Omental fat pad (tissue), 4 donors: ENCODE data around the gene CALB2. TPM values are rescaled to one million over a fixed set of nuclear protein-coding genes. Genes with fewer than 3 reads are reported as not detected.
"Not testable (repeated sequence)": the region's sequence is repeated elsewhere in the genome, so short reads cannot be mapped to it uniquely, and the experiment has no call there.

Experiments
- ATAC-seq: fragments of 150-250 bp; one replicate; pipeline ENCODE4 v1.9.1; 2016; ENCODE audit warnings: mild to moderate bottlenecking, moderate library complexity; ENCODE audit not compliant: low FRiP score
- DNase-seq: peaks from one replicate; pipeline ENCODE4 v3.0.0-alpha.2; 2019; ENCODE audit warnings: low spot score
- CTCF ChIP-seq, 3 donors: fragments of 450-650 bp; IDR thresholded peaks; one replicate each; pipeline ENCODE4 v1.5.1; 2016 to 2017; ENCODE audit warnings: antibody characterized with exemption in 3 of 3, mild to moderate bottlenecking in 3 of 3, moderate library complexity in 2 of 3
- total RNA-seq, 4 donors: library from RNA; depleted of rRNA; stranded (reverse); fragments of >200 nt; gene quantifications; one replicate each; pipeline ENCODE4 v1.1.0, GENCODE V29; 2016

CALB2 gene
- total RNA-seq, 4 donors from 2014 or later, result 15.0 to 148 (median 105) TPM

GRCh38 chr16:71352466-71352865, 6.1 kb upstream of the CALB2 start:
- ATAC-seq, result no peak

GRCh38 chr16:71352963-71353460, 5.5 kb upstream of the CALB2 start:
- ATAC-seq, result no peak
- TF ChIP-seq CTCF (IDR thresholded peaks at IDR 0.05), result no peak
- DNase-seq, result no peak

More at GRCh38 chr16:71352466-71352865, 6.1 kb upstream of the CALB2 start:
- no peak for DNase-seq
- no peak for TF ChIP-seq CTCF (IDR thresholded peaks at IDR 0.05)

- TF ChIP-seq CTCF (IDR thresholded peaks at IDR 0.05), result no peak
- ATAC-seq, result no peak
- no peak for DNase-seq
Observed at GRCh38 chr16:71353736-71354135, 4.8 kb upstream of the CALB2 start.

GRCh38 chr16:71354156-71354555, 4.4 kb upstream of the CALB2 start:
- DNase-seq (no peak), ATAC-seq (no peak)
- TF ChIP-seq CTCF (IDR thresholded peaks at IDR 0.05), result no peak

GRCh38 chr16:71356051-71356740, 2.3 kb upstream of the CALB2 start:
- DNase-seq, result no peak
- no peak for TF ChIP-seq CTCF (IDR thresholded peaks at IDR 0.05)
- ATAC-seq, result no peak

GRCh38 chr16:71356936-71357335, 1.6 kb upstream of the CALB2 start:
- not testable (repeated sequence) for ATAC-seq

GRCh38 chr16:71357681-71358080, 842 bp upstream of the CALB2 start:
- no peak for ATAC-seq
- DNase-seq, result no peak
- TF ChIP-seq CTCF (IDR thresholded peaks at IDR 0.05), result no peak

More at GRCh38 chr16:71356936-71357335, 1.6 kb upstream of the CALB2 start:
- not testable (repeated sequence) for DNase-seq
